ENCODE measurements around the gene HIC1.

DNA sequence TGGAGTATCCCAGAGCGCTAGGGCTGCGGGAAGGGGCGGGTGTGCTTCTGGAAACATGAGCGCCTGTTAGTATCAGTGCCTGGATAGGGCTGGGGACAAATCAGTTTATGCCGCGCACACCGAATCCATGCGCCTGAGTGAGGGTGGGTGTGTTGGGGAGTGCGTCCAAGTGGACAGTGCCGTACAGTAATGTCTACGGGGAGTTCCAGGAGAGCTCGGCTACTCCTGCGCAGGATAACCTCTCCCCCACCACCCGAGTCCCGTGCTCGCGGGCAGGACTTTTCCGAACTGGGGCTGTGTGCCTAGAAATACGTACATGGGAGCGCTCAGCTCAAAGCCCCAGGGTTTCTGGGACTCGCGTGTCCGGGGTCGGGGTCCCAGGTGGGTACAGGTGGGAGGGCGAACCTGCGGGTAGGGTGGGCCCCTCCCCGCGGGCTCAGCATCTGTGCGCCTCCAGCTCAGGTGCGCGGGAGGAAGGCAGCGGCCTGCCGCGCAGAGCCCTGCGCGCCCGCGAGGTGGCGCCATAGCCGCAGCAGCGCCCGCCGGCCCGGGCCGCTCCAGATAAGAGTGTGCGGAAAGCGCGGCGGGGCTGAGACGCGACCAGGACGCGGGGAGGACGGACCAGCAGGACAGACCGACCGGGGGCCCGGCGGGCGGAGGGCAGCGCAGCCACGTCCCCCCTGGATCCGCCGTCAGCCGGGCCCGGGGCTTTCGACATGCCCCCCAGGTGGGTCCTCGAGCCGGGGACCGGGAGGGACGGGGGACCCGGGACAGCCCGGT is at the start of gene HIC1:
- TF ChIP-seq GLIS3 (CRISPR knock-in tag; IDR thresholded peaks at IDR 0.05) (no peak), ZFP3 (CRISPR knock-in tag; IDR thresholded peaks at IDR 0.05) (0 out of 2 replicates have a peak, but pooled peaks have one; percentile 33), ARNTL (CRISPR knock-in tag; IDR thresholded peaks at IDR 0.05; ENCODE audit: borderline replicate concordance, low read depth) (no peak), ZFP30 (CRISPR knock-in tag; IDR thresholded peaks at IDR 0.05) (no peak), CSDC2 (CRISPR knock-in tag; IDR thresholded peaks at IDR 0.05) (no peak; the same call in 1 of the 2 replicates), ESRRG (CRISPR knock-in tag; IDR thresholded peaks at IDR 0.05) (no peak), ISL1 (CRISPR knock-in tag; IDR thresholded peaks at IDR 0.05) (no peak), ZNF70 (CRISPR knock-in tag; IDR thresholded peaks at IDR 0.05) (no peak), RARB (CRISPR knock-in tag; IDR thresholded peaks at IDR 0.05) (no peak)
- TF ChIP-seq, protein P1, sequence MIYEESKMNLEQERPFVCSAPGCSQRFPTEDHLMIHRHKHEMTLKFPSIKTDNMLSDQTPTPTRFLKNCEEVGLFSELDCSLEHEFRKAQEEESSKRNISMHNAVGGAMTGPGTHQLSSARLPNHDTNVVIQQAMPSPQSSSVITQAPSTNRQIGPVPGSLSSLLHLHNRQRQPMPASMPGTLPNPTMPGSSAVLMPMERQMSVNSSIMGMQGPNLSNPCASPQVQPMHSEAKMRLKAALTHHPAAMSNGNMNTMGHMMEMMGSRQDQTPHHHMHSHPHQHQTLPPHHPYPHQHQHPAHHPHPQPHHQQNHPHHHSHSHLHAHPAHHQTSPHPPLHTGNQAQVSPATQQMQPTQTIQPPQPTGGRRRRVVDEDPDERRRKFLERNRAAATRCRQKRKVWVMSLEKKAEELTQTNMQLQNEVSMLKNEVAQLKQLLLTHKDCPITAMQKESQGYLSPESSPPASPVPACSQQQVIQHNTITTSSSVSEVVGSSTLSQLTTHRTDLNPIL (CRISPR knock-in tag; IDR thresholded peaks at IDR 0.05; ENCODE audit: low read depth), result no peak
